Urinary bladder (tissue), 4 donors: Measurements from ENCODE around the gene NBPF9. TPM values are rescaled to one million over a fixed set of nuclear protein-coding genes. Genes with fewer than 3 reads are reported as not detected.
"Not testable (repeated sequence)": the region's sequence is repeated elsewhere in the genome, so short reads cannot be mapped to it uniquely, and the experiment has no call there.

Experiments used
- DNase-seq: peaks from one replicate; pipeline ENCODE4 v3.0.0-alpha.2; 2015; ENCODE audit errors: extremely low spot score
- H3K27ac ChIP-seq: one replicate; pipeline ENCODE4 v1.5.1; 2013; ENCODE audit warnings: low read depth, mild to moderate bottlenecking, moderate library complexity
- H3K36me3 ChIP-seq: one replicate; pipeline ENCODE4 v1.6.1; 2013; ENCODE audit warnings: mild to moderate bottlenecking, moderate library complexity; ENCODE audit not compliant: insufficient read depth
- H3K4me1 ChIP-seq: one replicate; pipeline ENCODE4 v1.6.1; 2013; ENCODE audit warnings: mild to moderate bottlenecking, moderate library complexity; ENCODE audit not compliant: insufficient read depth
- H3K4me3 ChIP-seq: one replicate; pipeline ENCODE4 v1.5.1; 2013; ENCODE audit warnings: low read depth, low read length
- WGBS: extraction: QIAGEN DNeasy Blood & Tissue Kit; methylation state at CpG from one replicate; pipeline ENCODE4 v1.1.7; 2013; 5-methylcytosine and 5-hydroxymethylcytosine counted together
- polyA plus RNA-seq: library from polyadenylated mRNA; stranded (reverse); fragments of 200-250 nt; gene quantifications from one replicate; pipeline ENCODE4 v1.2.3, GENCODE V29; 2013
- total RNA-seq: library from RNA; depleted of rRNA; stranded (reverse); fragments of >200 nt; gene quantifications from one replicate; pipeline ENCODE4 v1.2.3, GENCODE V29; 2014
- donor health status: healthy with polysubstance abuse.
- donor health status: healthy.

NBPF9 gene
- total and polyA plus RNA-seq, 2 donors: 11.0 to 20.6 TPM

DNA sequence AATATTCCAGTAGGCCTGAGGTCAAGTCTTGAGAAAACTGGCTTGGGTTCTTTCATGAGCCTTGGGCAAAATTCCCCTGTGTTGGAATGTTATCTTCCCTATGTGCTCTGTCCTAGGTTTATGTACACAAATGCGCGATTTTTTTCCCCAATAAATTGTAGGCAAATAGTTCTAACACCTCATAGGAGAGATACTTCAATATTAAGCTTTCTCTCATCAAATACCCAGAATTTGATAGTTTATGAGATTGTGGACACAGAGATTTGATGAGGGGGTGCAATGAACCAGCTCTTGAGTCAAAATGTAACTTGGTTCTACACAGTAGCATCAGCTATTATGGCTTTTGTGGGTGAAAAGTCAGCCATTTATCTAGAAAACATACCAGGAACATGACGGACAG is 38.7 kb downstream of the NBPF9 start:
- H3K27ac ChIP-seq, H3K4me3 ChIP-seq, DNase-seq, H3K4me1 ChIP-seq, H3K36me3 ChIP-seq: not testable (repeated sequence)
- WGBS: 79% methylated on average over 3 of the region's 3 CpGs

DNA sequence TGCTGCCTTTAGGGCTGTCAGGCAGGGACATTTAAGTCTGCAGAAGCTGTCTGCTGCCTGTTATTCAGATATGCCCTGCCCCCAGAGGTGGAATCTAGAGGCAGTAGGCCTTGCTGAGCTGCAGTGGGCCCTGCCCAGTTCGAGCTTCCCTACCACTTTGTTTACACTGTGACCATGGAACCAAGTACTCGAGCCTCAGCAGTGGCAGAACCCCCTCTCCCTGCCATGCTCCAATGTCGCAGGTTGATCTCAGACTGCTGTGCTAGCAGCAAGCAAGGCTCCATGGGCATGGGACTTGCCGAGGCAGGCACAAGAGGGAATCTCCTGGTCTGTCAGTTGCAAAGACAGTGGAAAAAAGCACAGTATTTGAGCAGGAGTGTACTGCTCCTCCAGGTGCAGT is 60.3 kb downstream of the NBPF9 start:
- not testable (repeated sequence) for H3K4me3 ChIP-seq, H3K4me1 ChIP-seq
- WGBS: 68% methylated on average over 2 of the region's 4 CpGs

GRCh38 chr1:149033916-149034315 is 69.4 kb downstream of the NBPF9 start:
- H3K4me1 ChIP-seq, H3K4me3 ChIP-seq, DNase-seq, H3K27ac ChIP-seq, H3K36me3 ChIP-seq: not testable (repeated sequence)
- WGBS: 73% methylated on average over 1 of the region's 3 CpGs

More for the DNA sequence above, 60.3 kb downstream of the NBPF9 start:
- not testable (repeated sequence) for H3K27ac ChIP-seq, H3K36me3 ChIP-seq, DNase-seq

GRCh38 chr1:149024327-149024726 is 79.0 kb downstream of the NBPF9 start:
- DNase-seq, H3K36me3 ChIP-seq, H3K27ac ChIP-seq, H3K4me1 ChIP-seq, H3K4me3 ChIP-seq: not testable (repeated sequence)
- no CpG with 5 or more reads among the region's 3 CpGs for WGBS

DNA sequence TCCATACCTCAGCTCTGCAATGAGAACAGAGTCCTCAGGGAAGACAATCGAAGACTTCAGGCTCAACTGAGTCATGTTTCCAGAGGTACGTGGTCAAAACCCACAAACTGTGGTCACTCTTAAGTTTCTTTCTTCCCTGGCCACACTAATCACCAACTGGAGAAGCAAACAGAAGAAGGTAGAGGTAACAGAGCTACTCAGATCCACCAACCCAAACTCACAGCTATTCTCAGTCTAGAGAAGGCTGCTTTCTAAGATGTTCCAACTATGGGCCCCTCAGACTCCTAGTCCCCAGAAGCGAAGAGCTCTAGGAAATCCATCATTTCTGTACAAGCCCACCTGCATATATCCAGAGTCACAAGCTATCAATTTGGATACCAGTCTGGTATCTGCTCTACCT is 84.8 kb downstream of the NBPF9 start:
- WGBS: 93% methylated on average over 2 of the region's 3 CpGs
- not testable (repeated sequence) for H3K36me3 ChIP-seq, H3K27ac ChIP-seq, H3K4me3 ChIP-seq, H3K4me1 ChIP-seq, DNase-seq

GRCh38 chr1:149016626-149017025 is 86.7 kb downstream of the NBPF9 start:
- 98% methylated on average over 2 of the region's 2 CpGs for WGBS
- not testable (repeated sequence) for DNase-seq, H3K4me3 ChIP-seq, H3K36me3 ChIP-seq, H3K4me1 ChIP-seq, H3K27ac ChIP-seq

DNA sequence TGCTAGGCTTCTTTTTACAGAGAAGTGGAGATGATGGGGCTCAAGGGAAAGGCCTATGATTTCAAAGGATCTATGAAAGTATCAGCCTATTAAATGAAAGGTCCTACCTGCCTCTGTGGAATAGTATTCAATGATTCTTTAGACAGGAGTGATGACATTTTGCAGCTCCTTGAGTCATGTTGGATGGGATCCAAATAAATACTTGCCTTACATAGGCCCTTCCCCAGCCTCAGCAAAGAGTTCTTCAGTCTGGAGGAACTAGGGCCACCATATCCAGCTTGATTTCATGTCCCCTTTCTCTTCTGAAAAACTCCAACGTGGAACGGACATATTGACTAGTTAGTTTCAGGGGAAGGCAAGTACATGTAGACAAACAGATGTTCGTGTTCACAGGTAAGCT is 87.8 kb downstream of the NBPF9 start:
- WGBS: 88% methylated on average over 3 of the region's 3 CpGs
- not testable (repeated sequence) for DNase-seq

DNA sequence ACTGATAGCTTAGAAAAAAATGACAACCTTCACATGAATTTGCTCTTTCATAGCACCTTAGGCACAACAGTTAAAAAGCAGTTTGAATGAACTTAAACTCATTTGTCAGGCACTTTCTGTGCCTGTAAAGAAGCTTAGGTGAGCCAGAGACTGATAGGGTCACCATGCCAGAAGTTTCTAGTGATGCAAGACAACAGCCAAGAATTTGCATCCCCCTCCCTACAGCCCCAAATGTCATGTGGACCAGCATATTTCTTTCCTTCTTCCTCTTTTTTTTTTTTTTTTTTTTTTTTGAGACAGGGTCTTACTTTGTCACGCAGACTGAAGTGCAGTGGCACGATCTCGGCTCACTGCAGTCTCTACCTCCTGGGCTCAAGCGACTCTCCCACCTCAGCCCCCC is 89.8 kb downstream of the NBPF9 start:
- WGBS: 94% methylated on average over 4 of the region's 4 CpGs
- not testable (repeated sequence) for H3K27ac ChIP-seq, H3K4me1 ChIP-seq

More for the DNA sequence above, 87.8 kb downstream of the NBPF9 start:
- H3K4me3 ChIP-seq, H3K27ac ChIP-seq, H3K4me1 ChIP-seq, H3K36me3 ChIP-seq: not testable (repeated sequence)

GRCh38 chr1:149012599-149012998 is 90.8 kb downstream of the NBPF9 start:
- not testable (repeated sequence) for DNase-seq, H3K27ac ChIP-seq, H3K36me3 ChIP-seq, H3K4me1 ChIP-seq, H3K4me3 ChIP-seq
- 83% methylated on average over 1 of the region's 5 CpGs for WGBS

More for the DNA sequence above, 89.8 kb downstream of the NBPF9 start:
- not testable (repeated sequence) for H3K36me3 ChIP-seq, DNase-seq, H3K4me3 ChIP-seq

GRCh38 chr1:149009761-149010160 is 93.6 kb downstream of the NBPF9 start:
- 89% methylated on average over 3 of the region's 3 CpGs for WGBS
- H3K36me3 ChIP-seq, DNase-seq, H3K27ac ChIP-seq, H3K4me3 ChIP-seq, H3K4me1 ChIP-seq: not testable (repeated sequence)

GRCh38 chr1:149008769-149009168 is 94.6 kb downstream of the NBPF9 start:
- WGBS: 93% methylated on average over 2 of the region's 2 CpGs
- H3K36me3 ChIP-seq, H3K4me3 ChIP-seq, H3K4me1 ChIP-seq, H3K27ac ChIP-seq, DNase-seq: not testable (repeated sequence)

GRCh38 chr1:149008326-149008725 is 95.0 kb downstream of the NBPF9 start:
- not testable (repeated sequence) for DNase-seq, H3K36me3 ChIP-seq, H3K27ac ChIP-seq, H3K4me3 ChIP-seq, H3K4me1 ChIP-seq
- no CpG with 5 or more reads among the region's 4 CpGs for WGBS
